KMS-11 (cell line): ENCODE results near the gene VPS26B.

Experiments
- H2AFZ ChIP-seq: fragments of 200-600 bp; sonication (generic); 2 replicates; pipeline ENCODE4 v1.6.1; 2016; ENCODE audit warnings: antibody characterized with exemption, mixed run types, low read depth
- H3K27ac ChIP-seq: fragments of 200-600 bp; sonication (generic); 2 replicates; pipeline ENCODE4 v1.6.1; 2016; ENCODE audit warnings: mild to moderate bottlenecking, mixed run types
- H3K27me3 ChIP-seq: fragments of 200-600 bp; sonication (generic); 2 replicates; pipeline ENCODE4 v1.6.1; 2017; ENCODE audit warnings: mild to moderate bottlenecking, low read depth, mixed run types, moderate library complexity; ENCODE audit not compliant: insufficient read depth
- H3K36me3 ChIP-seq: fragments of 200-600 bp; sonication (generic); 2 replicates; pipeline ENCODE4 v1.6.1; 2017; ENCODE audit warnings: mild to moderate bottlenecking, mixed run types; ENCODE audit not compliant: insufficient read depth
- H3K4me1 ChIP-seq: fragments of 200-600 bp; sonication (generic); 2 replicates; pipeline ENCODE4 v1.6.1; 2016; ENCODE audit warnings: mild to moderate bottlenecking, low read depth, mixed run types; ENCODE audit not compliant: poor library complexity, severe bottlenecking
- H3K4me2 ChIP-seq: fragments of 200-600 bp; sonication (generic); 2 replicates; pipeline ENCODE4 v1.7.0; 2016; ENCODE audit warnings: mild to moderate bottlenecking, mixed run types
- H3K4me3 ChIP-seq: fragments of 200-600 bp; sonication (generic); IDR thresholded peaks from 2 replicates; pipeline ENCODE4 v1.6.1; 2017; ENCODE audit warnings: low read depth, low read length, mixed read lengths; ENCODE audit not compliant: insufficient read depth
- H3K79me2 ChIP-seq: fragments of 200-600 bp; sonication (generic); 2 replicates; pipeline ENCODE4 v1.6.1; 2016; ENCODE audit warnings: low read depth, mixed run types; ENCODE audit not compliant: insufficient read depth
- H3K9ac ChIP-seq: fragments of 200-600 bp; sonication (generic); 2 replicates; pipeline ENCODE4 v1.6.1; 2016; ENCODE audit warnings: mild to moderate bottlenecking, mixed run types
- H4K20me1 ChIP-seq: fragments of 200-600 bp; sonication (generic); 2 replicates; pipeline ENCODE4 v1.6.1; 2016; ENCODE audit warnings: mild to moderate bottlenecking, mixed run types; ENCODE audit not compliant: insufficient read depth
- TF ChIP-seq, protein P1 (sequence below): fragments of 200-600 bp; sonication (generic); conservative IDR thresholded peaks from 2 replicates; pipeline ENCODE4 v1.6.1; 2017; ENCODE audit warnings: low read depth, mild to moderate bottlenecking, antibody characterized with exemption, low read length, moderate library complexity, mixed read lengths

Gene VPS26B

DNA sequence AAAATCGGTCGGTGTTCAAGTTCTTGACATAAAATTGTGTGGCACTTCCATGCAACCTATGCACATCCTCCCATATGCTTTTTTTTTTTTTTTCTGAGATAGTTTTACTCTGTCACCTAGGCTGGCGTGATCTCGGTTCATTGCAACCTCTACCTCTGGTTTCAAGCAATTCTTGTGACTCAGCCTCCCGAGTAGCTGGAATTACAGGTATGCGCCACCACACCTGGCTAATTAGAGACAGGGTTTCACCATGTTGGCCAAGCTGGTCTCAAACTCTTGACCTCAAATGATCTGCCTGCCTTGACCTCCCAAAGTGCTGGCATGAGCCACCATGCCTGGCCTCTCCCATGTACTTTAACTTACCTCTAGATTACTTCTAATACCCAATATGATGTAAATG is 66.7 kb downstream of the VPS26B start:
- TF ChIP-seq, protein P1, sequence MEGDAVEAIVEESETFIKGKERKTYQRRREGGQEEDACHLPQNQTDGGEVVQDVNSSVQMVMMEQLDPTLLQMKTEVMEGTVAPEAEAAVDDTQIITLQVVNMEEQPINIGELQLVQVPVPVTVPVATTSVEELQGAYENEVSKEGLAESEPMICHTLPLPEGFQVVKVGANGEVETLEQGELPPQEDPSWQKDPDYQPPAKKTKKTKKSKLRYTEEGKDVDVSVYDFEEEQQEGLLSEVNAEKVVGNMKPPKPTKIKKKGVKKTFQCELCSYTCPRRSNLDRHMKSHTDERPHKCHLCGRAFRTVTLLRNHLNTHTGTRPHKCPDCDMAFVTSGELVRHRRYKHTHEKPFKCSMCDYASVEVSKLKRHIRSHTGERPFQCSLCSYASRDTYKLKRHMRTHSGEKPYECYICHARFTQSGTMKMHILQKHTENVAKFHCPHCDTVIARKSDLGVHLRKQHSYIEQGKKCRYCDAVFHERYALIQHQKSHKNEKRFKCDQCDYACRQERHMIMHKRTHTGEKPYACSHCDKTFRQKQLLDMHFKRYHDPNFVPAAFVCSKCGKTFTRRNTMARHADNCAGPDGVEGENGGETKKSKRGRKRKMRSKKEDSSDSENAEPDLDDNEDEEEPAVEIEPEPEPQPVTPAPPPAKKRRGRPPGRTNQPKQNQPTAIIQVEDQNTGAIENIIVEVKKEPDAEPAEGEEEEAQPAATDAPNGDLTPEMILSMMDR = no peak
- no peak overlapping the region for H2AFZ ChIP-seq

DNA sequence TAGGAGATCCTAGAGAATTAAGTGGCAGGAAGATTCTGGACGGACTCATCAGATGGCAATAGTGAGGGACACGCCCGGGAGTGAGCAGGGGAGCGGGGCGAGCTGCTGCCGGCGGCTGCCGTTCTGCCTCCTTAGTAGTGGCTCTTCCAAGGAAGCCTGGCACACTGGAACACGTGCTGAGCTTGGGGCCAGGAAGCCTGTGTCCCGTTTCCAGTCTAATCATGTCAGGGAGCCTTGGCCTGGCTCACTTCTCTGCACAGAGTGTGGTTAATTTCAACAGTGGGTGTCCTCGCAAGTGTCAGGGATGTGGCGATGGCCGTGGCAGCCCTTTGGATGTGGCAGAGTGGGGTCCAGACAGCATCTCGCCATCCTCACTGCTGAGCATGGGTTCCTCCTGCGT is 68.2 kb downstream of the VPS26B start:
- Histone ChIP-seq H3K4me3 (no peak overlapping the region), H2AFZ (no peak overlapping the region), H3K4me2 (no peak overlapping the region), H3K4me1 (no peaks in the 10 kb centered on the region), H3K36me3 (no peaks in the 10 kb centered on the region), H3K27ac (no peak overlapping the region), H3K9ac (no peak overlapping the region), H3K27me3 (no peaks in the 10 kb centered on the region), H3K79me2 (no peaks in the 10 kb centered on the region), H4K20me1 (no peaks in the 10 kb centered on the region)
- TF ChIP-seq, protein P1 = no peak

More for the DNA sequence above, 66.7 kb downstream of the VPS26B start:
- Histone ChIP-seq H3K9ac (no peak overlapping the region), H3K27me3 (no peaks in the 10 kb centered on the region), H3K36me3 (no peaks in the 10 kb centered on the region), H4K20me1 (no peaks in the 10 kb centered on the region), H3K4me1 (no peaks in the 10 kb centered on the region), H3K4me2 (no peak overlapping the region), H3K27ac (no peak overlapping the region), H3K4me3 (no peak overlapping the region), H3K79me2 (no peaks in the 10 kb centered on the region)

DNA sequence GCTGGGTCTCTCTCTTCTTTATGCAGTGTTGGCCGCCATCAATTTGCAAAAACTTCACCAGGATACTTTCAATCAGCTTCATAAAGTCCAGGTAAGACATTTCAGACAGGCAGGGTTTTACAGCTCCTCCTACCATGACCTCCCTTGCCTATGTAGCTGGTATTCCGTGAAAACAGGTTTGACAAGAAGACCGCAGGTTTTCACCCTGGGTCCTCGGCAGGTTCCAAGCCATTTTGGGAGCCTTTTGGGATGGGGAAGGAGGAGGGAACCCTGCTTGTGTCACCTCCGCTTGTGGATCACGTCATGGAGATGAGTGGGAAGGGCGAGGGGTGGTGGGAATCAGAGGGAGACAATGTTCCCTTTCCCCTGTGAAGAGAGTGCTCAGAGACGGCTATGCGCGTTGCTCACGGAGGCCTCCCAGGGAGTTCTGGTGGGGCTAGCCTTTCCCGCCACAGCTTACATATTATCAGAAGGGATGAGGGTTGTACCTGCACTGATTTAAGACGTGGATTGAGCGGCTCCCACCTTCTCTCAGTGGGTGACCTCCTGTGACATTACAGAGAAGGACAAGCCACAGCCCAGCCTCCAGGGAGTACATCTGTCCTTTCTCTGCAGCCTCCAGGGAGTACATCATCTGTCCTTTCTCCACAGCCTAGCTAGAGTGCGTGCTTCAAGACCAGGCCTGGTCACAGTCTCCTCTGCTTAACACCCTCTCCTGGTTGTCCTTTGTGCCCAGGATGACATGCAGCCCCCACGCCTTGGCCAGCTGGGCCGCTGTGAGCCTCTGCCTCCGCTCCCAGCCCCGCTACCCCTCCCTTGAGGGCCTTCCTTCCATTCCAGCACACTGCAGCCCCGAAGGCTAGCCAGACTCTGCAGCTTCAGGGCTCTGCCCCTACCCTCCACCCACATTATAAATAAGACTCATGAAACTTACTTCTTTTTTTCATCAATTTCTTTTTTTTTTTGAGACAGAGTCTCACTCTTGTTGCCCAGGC is 68.9 kb downstream of the VPS26B start:
- Histone ChIP-seq H3K9ac (no peak overlapping the region), H4K20me1 (no peaks in the 10 kb centered on the region), H3K4me2 (no peak overlapping the region), H2AFZ (no peak overlapping the region), H3K4me3 (no peak overlapping the region), H3K36me3 (no peaks in the 10 kb centered on the region), H3K27me3 (no peaks in the 10 kb centered on the region), H3K79me2 (no peaks in the 10 kb centered on the region), H3K4me1 (no peaks in the 10 kb centered on the region), H3K27ac (no peak overlapping the region)
- TF ChIP-seq, protein P1 = no peak

DNA sequence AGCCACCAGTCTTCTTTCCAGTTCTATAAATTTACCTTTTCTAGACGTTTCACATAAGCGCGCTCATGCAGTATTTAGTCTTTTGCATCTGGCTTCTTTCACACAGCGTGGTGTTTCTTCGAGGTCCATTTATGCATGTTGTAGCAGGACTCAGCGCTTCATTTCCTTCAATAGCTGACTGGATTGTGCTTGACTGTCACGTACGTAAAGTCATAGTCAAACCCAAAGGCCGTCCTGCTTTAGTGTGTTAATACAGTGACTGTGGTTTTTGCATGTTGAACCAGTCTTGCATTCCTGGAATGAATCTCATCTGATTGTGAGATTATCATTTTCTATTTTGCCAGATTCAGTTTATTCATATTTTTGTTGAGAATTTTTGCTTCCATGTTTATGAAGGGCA is 70.2 kb downstream of the VPS26B start:
- H3K79me2 ChIP-seq = no peaks in the 10 kb centered on the region
- H3K4me1 ChIP-seq = no peaks in the 10 kb centered on the region
- H3K27me3 ChIP-seq = no peaks in the 10 kb centered on the region
- H4K20me1 ChIP-seq = no peaks in the 10 kb centered on the region
- no peak overlapping the region for H3K4me3 ChIP-seq
- no peak overlapping the region for H2AFZ ChIP-seq
- H3K36me3 ChIP-seq = no peaks in the 10 kb centered on the region
- TF ChIP-seq, protein P1 = no peak
- no peak overlapping the region for H3K4me2 ChIP-seq
- H3K27ac ChIP-seq = no peak overlapping the region
- no peak overlapping the region for H3K9ac ChIP-seq
